ENCODE data around the gene MMP11.

DNA sequence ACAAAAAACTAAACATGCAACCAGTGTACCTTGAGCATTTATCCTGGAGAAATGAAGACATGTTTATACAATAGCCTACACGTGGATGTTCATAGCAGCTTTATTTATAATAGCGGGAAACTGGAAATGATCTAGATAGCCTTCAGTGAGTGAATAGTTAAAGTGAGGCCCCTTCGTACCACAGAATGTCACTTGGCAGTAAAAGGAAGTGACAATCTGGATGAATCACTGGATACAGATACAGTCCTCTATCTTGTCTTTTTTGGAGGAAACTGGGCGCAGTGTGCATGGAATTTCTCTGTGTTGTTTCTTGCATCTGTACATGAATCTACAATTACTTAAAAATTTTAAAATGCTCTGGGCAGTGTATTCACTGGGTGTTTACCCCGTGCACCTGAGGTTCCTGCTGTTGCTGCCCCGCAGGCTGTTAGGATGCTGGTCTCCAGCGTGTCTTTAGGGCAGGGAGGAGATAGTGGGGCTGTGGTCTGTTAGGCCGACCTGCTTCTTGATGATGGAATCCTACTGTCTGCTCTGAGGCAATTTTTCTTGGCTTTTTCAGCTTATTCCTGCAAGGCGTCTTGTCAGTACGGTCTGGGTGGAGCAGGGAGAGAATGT, 43.0 kb downstream of the MMP11 start:
- TF ChIP-seq, protein P1, sequence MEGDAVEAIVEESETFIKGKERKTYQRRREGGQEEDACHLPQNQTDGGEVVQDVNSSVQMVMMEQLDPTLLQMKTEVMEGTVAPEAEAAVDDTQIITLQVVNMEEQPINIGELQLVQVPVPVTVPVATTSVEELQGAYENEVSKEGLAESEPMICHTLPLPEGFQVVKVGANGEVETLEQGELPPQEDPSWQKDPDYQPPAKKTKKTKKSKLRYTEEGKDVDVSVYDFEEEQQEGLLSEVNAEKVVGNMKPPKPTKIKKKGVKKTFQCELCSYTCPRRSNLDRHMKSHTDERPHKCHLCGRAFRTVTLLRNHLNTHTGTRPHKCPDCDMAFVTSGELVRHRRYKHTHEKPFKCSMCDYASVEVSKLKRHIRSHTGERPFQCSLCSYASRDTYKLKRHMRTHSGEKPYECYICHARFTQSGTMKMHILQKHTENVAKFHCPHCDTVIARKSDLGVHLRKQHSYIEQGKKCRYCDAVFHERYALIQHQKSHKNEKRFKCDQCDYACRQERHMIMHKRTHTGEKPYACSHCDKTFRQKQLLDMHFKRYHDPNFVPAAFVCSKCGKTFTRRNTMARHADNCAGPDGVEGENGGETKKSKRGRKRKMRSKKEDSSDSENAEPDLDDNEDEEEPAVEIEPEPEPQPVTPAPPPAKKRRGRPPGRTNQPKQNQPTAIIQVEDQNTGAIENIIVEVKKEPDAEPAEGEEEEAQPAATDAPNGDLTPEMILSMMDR (IDR thresholded peaks at IDR 0.05), result no peak
- TF ChIP-seq EP300 (IDR thresholded peaks at IDR 0.05), result no peak
- no peak for TF ChIP-seq POLR2A (IDR thresholded peaks at IDR 0.05)
